ENCODE data around the gene PRKCH. TPM values are rescaled to one million over a fixed set of nuclear protein-coding genes. Genes with fewer than 3 reads are reported as not detected.
A peak's percentile ranks its signal among the peaks of the same experiment; 100 is the strongest.

PRKCH gene
- total RNA-seq, 1 experiment from 2014 or later, result 5.2 TPM

- no CpG with 5 or more reads among the region's 11 CpGs for WGBS (ENCODE audit: extremely low coverage, insufficient read length, low lambda C conversion rate)
- no peak overlapping the region for H2BK20ac ChIP-seq (ENCODE audit: low read depth, low read length, poor library complexity, severe bottlenecking)
- no peaks in the 10 kb centered on the region for H3K9me3 ChIP-seq (ENCODE audit: control insufficient read depth, low read depth, low read length)
- no peak overlapping the region for H3K4me2 ChIP-seq (ENCODE audit: insufficient read depth, insufficient read length, low read length)
- no peaks in the 10 kb centered on the region for H3K27me3 ChIP-seq (ENCODE audit: insufficient read depth, low read length)
- H3K14ac ChIP-seq (ENCODE audit: insufficient read depth, low read length), result no peak overlapping the region
- no peak for DNase-seq
- H3K56ac ChIP-seq (ENCODE audit: insufficient read length, low read depth, low read length), result no peak overlapping the region
- H3K23me2 ChIP-seq (ENCODE audit: insufficient read length, low read depth, low read length, poor library complexity, severe bottlenecking), result no peaks in the 10 kb centered on the region
- H3K4me3 Mint-ChIP-seq, result no peak overlapping the region
- H2AFZ ChIP-seq (ENCODE audit: low read length), result no peak overlapping the region
- H3K27ac Mint-ChIP-seq, result peak overlapping the region in 1 of 3 experiments; percentile 31; a peak in 3 of 7 replicates
- no peak overlapping the region for H4K8ac ChIP-seq (replicated peaks; ENCODE audit: insufficient read length, low read depth, low read length)
- H3K79me1 ChIP-seq (ENCODE audit: insufficient read depth, low read depth, low read length, poor library complexity, severe bottlenecking), result no peaks in the 10 kb centered on the region
- no peaks in the 10 kb centered on the region for H4K20me1 ChIP-seq (ENCODE audit: control insufficient read depth, insufficient read depth, insufficient read length)
- no peak for TF ChIP-seq CTCF (conservative IDR thresholded peaks at IDR 0.05)
- H3K27ac ChIP-seq (ENCODE audit: insufficient read length, low read depth, low read length), result no peak overlapping the region
- H3K18ac ChIP-seq (ENCODE audit: insufficient read length, low read depth, low read length), result no peak overlapping the region
- no peak overlapping the region for H2BK5ac ChIP-seq (ENCODE audit: insufficient read length, low read length)
- no peak overlapping the region for H3K9ac ChIP-seq (ENCODE audit: extremely low read depth, insufficient read length, low read length)
- H3K9me3 Mint-ChIP-seq, result no peaks in the 10 kb centered on the region
- H3K4me1 Mint-ChIP-seq, result peaks cover 19 to 22% of the 10 kb centered on the region in 2 experiments
- H4K91ac ChIP-seq (ENCODE audit: insufficient read length, low read depth, low read length), result no peak overlapping the region
- H2BK12ac ChIP-seq (ENCODE audit: insufficient read length, low read depth, low read length), result no peak overlapping the region
- no peak overlapping the region for H4K5ac ChIP-seq (ENCODE audit: insufficient read length, low read depth, low read length)
- no peak overlapping the region for H2AK5ac ChIP-seq (ENCODE audit: insufficient read length, low read length)
- H3T11ph ChIP-seq (ENCODE audit: low read length), result no peak overlapping the region
- H3K4ac ChIP-seq (ENCODE audit: low read depth, low read length), result no peak overlapping the region
- H2BK15ac ChIP-seq (ENCODE audit: low read depth, low read length), result no peak overlapping the region
- H3K23ac ChIP-seq (ENCODE audit: insufficient read length, low read depth, low read length), result no peak overlapping the region
- H3K27me3 Mint-ChIP-seq (ENCODE audit: low read depth), result no peaks in the 10 kb centered on the region
- no peaks in the 10 kb centered on the region for H3K36me3 Mint-ChIP-seq (ENCODE audit: insufficient read depth in 1 of 3, low read depth in 3 of 3)
- H3K4me1 ChIP-seq (ENCODE audit: insufficient read depth, low read length), result no peaks in the 10 kb centered on the region
- no peaks in the 10 kb centered on the region for H3K79me2 ChIP-seq (ENCODE audit: insufficient read depth, low read length)
- H2BK120ac ChIP-seq (ENCODE audit: low read depth, low read length, poor library complexity, severe bottlenecking), result no peak overlapping the region
Measured at GRCh38 chr14:61334197-61334701, 12.9 kb downstream of the PRKCH start.
